Left cardiac atrium (tissue), 4 donors: ENCODE results near the gene SLC26A4. TPM values are rescaled to one million over a fixed set of nuclear protein-coding genes. Genes with fewer than 3 reads are reported as not detected.
A peak's percentile ranks its signal among the peaks of the same experiment; 100 is the strongest.

ENCODE experiments used
- ATAC-seq, 2 donors: fragments of 200-7000 bp; cut with Tn5 transposase; one replicate each; pipeline ENCODE4 v1.9.1; 2020; ENCODE audit warnings: mild to moderate bottlenecking in 2 of 2, moderate library complexity in 2 of 2
- DNase-seq: peaks from one replicate; pipeline ENCODE4 v3.0.0-alpha.2; 2020
- intact Hi-C, 2 donors: fragments of 100-400 bp; cut with DNase I; formaldehyde crosslinking; loops; one replicate each; pipeline versions ENCODE4 v1.14.1 to v1.15.1; 2022 to 2023
- total RNA-seq, 2 donors: library from RNA; stranded (reverse); fragmentation: NEBNext Ultra II Directional; extraction: Animal tissue kit (Norgen Biotek cat#: 25700); gene quantifications; one replicate each; pipeline ENCODE4 v1.2.1, GENCODE V29; 2021
- donor health status: DM: no; HTN: yes; CAD: no.
- donor health status: DM: no; HTN: yes; CAD: no; lungs with severe emphysema.
- donor health status: DM: yes; HTN: yes; CAD: no.
- donor health status: Dilated cardiomyopathy.

Gene SLC26A4
- total RNA-seq, 2 donors from 2014 or later, result 0.58 to 0.74 TPM

DNA sequence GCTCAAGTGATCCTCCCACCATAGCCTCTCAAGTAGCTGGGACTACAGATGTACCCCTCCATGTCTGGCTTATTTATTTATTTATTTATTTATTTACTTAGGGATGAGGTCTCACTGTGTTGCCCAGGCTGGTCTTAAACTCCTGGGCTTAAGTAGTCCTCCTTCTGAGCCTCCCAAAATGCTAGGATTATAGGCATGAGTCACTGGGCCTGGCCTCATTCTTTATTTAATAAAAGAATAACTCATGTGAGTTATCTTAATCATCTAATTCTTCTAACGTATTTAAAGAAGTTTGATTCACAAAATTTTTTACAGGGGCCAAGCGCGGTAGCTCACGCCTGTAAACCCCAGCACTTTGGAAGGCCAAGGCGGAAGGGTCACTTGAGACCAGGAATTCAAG, 8.0 kb upstream of the SLC26A4 start:
- ATAC-seq (no peak), DNase-seq (no peak)
- intact Hi-C loops, result no loop called here

- ATAC-seq (peak in 1 of 2 donors; percentile 13), DNase-seq (no peak)
- intact Hi-C loops, result no loop called here
Observed at GRCh38 chr7:107658467-107658866, 2.2 kb upstream of the SLC26A4 start.

DNA sequence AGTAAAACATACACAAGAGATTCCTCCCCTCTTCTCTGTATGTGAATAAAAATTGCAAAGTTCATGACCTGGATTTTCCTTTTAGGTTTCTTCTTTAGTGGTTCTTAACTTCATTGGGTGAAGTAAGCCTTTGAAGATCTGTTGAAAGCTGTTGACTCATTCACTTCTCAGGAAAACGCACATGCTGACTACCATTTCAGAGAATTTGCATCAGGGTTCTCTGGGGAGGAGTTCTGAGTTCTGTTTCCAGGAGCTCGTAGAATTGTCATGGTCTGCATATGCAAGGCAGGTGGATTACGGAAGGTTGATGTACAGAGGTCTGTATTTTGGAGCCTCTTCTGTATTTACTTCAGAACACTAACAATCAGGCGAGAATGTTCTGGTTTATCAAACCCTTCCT, 962 bp upstream of the SLC26A4 start:
- ATAC-seq, result peak; percentile 13 to 79
- intact Hi-C loops, result no loop called here
- no peak for DNase-seq

DNA sequence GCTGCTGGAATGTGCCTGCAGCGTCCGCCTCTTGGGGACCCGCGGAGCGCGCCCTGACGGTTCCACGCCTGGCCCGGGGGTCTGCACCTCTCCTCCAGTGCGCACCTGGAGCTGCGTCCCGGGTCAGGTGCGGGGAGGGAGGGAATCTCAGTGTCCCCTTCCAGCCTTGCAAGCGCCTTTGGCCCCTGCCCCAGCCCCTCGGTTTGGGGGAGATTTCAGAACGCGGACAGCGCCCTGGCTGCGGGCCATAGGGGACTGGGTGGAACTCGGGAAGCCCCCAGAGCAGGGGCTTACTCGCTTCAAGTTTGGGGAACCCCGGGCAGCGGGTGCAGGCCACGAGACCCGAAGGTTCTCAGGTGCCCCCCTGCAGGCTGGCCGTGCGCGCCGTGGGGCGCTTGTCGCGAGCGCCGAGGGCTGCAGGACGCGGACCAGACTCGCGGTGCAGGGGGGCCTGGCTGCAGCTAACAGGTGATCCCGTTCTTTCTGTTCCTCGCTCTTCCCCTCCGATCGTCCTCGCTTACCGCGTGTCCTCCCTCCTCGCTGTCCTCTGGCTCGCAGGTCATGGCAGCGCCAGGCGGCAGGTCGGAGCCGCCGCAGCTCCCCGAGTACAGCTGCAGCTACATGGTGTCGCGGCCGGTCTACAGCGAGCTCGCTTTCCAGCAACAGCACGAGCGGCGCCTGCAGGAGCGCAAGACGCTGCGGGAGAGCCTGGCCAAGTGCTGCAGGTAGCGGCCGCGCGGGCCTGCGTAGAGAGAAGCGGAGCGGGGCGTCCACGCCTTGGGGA, 645 bp downstream of the SLC26A4 start:
- ATAC-seq (peak; percentile 78 to 84), DNase-seq (peak; percentile 61)
- intact Hi-C loops, result no loop called here

DNA sequence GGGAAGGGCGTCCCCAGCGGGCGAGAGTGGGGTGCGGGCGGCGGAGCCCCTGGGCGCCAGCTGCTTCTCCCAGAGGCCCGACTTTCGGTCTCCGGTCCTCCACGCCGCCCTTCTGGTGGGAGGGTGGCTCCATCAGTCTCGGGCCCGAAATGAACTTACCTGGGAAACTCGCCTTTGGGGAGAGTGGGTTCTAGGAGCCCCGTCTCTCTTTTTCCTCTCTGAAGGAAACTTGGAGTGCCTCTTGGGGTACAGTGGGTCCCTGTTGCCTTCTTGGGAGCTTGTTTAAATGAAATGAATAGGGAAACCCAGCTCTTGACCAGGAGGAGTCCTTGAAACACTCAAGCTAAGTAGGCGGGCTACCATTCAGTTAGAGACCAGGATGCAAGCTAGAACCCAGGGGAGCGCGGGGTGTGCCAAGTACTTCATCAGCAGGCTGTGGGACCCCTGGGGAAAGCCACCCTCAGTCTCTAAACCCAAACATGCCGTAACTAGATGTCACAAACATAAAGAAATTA, 1.3 kb downstream of the SLC26A4 start:
- DNase-seq, result no peak
- no peak for ATAC-seq
- intact Hi-C loops, result no loop called here

- intact Hi-C loops, result no loop called here
- no peak for DNase-seq
- no peak for ATAC-seq
Observed at GRCh38 chr7:107663196-107663595, 2.6 kb downstream of the SLC26A4 start.

- intact Hi-C loops, result no loop called here
- DNase-seq, result no peak
- peak in 1 of 2 donors; percentile 80 for ATAC-seq
Observed at GRCh38 chr7:107666790-107667189, 6.2 kb downstream of the SLC26A4 start.

- intact Hi-C loops, result no loop called here
Observed at GRCh38 chr7:107667341-107667740, 6.7 kb downstream of the SLC26A4 start.

DNA sequence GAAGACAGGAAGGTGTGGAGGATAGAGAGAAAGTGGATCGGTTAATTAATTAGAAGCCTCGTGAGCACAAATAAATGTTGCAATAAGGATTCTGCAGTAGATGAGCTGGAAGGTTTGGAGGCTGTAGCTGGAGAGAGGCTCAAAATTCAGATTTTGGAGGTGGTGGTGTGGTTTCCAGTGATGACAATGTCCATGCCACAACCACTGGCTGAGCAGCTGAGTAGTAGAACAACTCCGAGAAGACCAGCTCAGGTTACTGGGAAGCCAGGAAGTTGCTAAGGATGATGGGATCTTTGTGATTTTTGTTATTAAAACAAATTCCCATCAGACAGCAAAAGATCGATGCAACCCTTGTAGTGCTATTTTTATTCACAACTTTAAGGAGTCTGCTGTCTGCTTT, 7.7 kb downstream of the SLC26A4 start:
- DNase-seq (no peak), ATAC-seq (peak in 1 of 2 donors; percentile 66)
- intact Hi-C loops, result no loop called here

More at GRCh38 chr7:107667341-107667740, 6.7 kb downstream of the SLC26A4 start:
- DNase-seq, result no peak
- ATAC-seq, result peak in 1 of 2 donors; percentile 89

GRCh38 chr7:107672183-107672582, 11.6 kb downstream of the SLC26A4 start:
- ATAC-seq (no peak), DNase-seq (no peak)
- intact Hi-C loops, result no loop called here

DNA sequence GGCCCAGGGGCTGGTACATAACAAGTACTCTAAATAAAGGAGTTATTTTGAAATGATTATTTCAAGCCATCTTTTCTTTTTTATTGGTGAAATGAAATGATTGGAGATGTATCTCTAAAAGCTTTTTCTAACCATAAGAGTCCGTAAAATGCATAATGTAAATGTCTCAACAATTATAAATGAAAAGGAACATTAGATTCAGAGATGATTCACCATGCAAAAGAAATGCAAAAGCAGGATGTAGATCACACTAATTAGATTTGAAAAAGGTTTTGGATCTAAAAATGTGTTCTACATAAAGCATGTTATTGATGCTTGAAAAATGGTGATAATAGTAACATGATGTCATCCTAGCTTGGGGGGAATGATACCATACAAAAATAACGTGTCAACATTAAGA, 15.6 kb downstream of the SLC26A4 start:
- ATAC-seq, result no peak
- DNase-seq, result no peak
- intact Hi-C loops, result no loop called here

DNA sequence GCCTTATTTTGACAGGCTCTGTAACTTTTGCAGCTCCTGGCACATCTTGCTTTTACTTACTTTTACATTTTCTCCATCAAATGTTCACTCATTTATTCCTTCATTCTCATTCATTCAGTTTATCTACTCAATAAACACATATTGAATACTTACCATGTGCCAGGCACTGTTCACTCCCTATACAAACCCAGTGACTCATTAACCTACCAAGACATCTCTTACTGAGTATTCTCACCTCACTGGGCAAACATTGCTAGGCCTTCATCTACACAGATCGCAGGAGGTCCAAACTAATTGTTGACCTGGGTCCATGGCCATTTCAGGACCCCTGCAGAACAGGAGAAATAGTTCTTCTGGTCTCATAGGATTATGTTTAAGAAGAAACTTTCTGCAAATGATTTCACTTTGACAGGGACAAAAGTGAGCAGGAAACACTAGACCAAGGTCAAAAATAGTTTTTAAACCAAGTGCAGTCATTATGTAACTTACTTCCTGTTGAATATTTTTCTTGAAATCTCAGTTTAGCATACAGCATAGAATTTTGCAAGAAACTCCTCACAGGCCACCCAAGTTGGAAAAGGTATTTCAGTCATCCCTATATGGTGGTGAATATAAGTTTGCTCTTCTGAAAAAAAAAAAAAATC, 17.6 kb downstream of the SLC26A4 start:
- ATAC-seq, result no peak
- intact Hi-C loops, result no loop called here
- DNase-seq, result no peak

- ATAC-seq, result no peak
- DNase-seq, result no peak
- intact Hi-C loops, result no loop called here
Observed at GRCh38 chr7:107680478-107680877, 19.9 kb downstream of the SLC26A4 start.

GRCh38 chr7:107682886-107683285, 22.3 kb downstream of the SLC26A4 start:
- intact Hi-C loops, result no loop called here
- ATAC-seq, result no peak
- DNase-seq, result no peak

GRCh38 chr7:107684287-107684686, 23.7 kb downstream of the SLC26A4 start:
- intact Hi-C loops, result no loop called here
- ATAC-seq (no peak), DNase-seq (no peak)

GRCh38 chr7:107684947-107685463, 24.4 kb downstream of the SLC26A4 start:
- no peak for ATAC-seq
- no peak for DNase-seq
- intact Hi-C loops, result no loop called here

GRCh38 chr7:107686816-107687387, 26.3 kb downstream of the SLC26A4 start:
- DNase-seq (no peak), ATAC-seq (no peak)
- intact Hi-C loops, result no loop called here

DNA sequence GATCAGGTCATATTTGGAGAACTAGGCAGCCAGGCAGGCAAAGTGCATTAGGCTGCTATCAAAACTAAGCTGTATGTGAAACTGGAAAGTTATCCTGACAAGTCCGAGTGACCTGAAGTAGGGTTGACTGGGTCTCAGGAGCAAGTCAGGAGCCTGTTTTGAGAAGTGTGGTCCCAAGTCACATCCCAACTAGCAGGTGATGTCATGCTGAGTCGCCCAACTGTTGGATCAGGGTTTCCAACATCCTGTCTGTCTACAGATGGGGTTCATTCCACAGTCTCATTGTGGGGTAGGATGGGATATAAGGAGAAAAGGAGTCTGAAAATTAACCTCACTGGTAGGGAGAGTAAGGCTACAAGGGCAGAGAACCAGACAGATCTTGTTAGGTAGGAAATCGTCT, 27.0 kb downstream of the SLC26A4 start:
- DNase-seq (no peak), ATAC-seq (no peak)
- intact Hi-C loops, result no loop called here

- intact Hi-C loops, result no loop called here
- no peak for ATAC-seq
- DNase-seq, result no peak
Observed at GRCh38 chr7:107689553-107689952, 28.9 kb downstream of the SLC26A4 start.

DNA sequence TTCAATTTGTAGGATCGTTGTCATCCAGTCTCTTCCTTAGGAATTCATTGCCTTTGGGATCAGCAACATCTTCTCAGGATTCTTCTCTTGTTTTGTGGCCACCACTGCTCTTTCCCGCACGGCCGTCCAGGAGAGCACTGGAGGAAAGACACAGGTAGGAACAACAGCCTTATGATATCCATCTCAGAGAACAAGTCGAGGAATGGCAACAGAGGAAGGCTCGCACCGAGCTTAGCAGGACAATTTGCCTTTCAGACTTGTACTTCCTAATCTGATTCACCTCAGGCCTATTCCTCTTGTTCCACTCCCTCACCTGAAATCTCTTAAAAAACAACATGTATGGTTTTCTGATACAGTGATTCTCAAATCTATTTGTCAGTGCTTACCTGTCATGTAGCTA, 29.5 kb downstream of the SLC26A4 start:
- intact Hi-C loops, result no loop called here

More for the DNA sequence above, 29.5 kb downstream of the SLC26A4 start:
- DNase-seq (no peak), ATAC-seq (no peak)
